HG03025 (cell line): ENCODE data around the gene LZTS2.
A peak's percentile ranks its signal among the peaks of the same experiment; 100 is the strongest.

Experiments
- ATAC-seq: cut with Tn5 transposase; IDR thresholded peaks from one replicate; pipeline ENCODE4 v1.9.1; 2021; ENCODE audit warnings: mild to moderate bottlenecking, moderate library complexity; ENCODE audit not compliant: unreplicated experiment, low FRiP score

LZTS2 gene

DNA sequence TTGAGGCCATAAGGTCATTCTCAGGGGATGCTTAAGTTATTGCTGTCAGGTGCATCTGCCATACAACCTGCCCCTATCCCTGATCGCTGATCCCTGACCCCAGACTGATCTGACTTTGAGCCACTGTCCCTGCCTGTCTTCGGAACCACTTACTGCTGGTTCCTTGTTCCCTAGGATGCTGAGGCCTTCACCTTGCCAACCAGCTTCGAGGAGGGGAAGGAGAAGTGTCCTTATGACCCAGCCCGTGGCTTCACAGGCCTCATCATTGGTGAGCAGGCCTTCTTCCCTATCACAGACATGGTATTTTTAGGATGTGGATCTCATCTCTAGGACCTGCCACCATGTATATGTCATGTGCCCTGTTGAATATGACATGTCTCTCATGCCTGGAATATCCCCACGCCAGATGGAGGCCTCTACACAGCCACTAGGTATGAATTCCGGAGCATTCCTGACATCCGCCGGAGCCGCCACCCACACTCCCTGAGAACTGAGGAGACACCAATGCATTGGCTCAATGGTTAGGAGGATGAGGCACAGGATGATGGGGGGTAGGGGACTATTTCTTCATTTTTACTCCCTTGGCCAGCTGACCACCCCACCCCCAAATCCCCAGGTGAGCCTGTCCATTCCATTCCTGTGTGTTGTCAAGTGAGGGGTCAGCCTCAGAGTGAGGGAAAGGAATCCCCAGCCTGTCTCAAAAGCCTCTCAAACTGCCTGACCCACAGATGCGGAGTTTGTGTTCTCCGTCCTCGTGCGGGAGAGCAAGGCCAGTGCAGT lies 21.3 kb upstream of the LZTS2 start:
- no peak for ATAC-seq

DNA sequence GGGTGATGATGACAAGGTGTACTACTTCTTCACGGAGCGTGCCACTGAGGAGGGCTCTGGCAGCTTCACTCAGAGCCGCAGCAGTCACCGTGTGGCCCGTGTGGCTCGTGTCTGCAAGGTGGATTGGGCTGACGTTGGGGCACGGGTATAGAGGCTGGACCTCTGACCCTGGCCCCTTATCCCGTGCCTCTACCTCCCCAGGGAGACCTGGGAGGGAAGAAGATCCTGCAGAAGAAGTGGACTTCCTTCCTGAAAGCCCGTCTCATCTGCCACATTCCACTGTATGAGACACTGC lies 20.8 kb upstream of the LZTS2 start:
- ATAC-seq: no peak

DNA sequence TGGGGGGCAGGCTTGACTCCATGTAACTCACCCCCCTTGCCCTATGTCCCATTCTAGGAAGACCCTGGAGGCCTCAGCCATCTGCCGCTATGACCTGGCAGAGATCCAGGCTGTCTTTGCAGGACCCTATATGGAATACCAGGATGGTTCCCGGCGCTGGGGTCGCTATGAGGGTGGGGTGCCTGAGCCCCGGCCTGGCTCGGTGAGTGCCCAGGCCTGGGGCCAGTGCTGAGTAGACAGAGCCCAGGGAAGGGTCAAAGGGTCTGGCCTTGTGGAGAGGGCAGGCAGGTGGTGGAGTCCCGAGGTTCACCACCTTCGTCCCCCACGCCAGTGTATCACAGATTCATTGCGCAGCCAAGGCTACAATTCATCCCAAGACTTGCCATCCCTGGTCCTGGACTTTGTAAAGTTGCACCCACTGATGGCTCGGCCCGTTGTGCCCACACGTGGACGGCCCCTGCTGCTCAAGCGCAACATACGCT lies 19.8 kb upstream of the LZTS2 start:
- no peak for ATAC-seq

DNA sequence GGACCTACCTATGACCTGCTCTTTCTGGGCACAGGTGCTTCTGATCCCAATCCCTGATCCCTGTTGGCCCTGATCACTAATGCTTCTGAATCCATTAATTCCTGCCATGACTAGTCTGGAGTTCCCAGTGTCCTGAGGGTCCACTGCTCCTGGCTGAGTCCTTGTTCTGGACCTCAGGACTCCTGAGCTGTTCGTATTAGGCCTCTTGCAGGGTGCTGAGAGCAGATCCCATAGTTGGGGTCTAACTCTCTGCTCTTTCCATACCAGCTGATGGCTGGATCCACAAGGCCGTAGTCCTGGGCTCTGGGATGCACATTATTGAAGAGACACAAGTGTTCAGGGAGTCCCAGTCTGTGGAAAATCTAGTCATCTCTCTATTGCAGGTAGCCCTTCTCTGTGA lies 19.3 kb upstream of the LZTS2 start:
- ATAC-seq: no peak

DNA sequence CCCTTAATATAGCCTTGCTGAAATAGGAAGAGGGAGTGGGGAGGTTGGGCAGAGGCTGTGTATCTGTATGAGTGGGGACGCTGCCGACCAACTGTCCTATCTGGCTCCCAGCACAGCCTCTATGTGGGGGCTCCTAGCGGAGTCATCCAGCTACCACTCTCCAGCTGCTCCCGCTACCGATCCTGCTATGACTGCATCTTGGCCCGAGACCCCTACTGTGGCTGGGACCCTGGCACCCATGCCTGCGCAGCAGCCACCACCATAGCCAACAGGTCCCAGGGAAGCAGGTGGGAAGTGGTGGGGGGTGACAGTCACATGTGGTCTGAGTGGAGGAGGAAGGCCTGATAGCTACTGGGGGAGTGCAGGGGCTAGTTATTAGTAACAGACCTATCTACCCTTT lies 18.9 kb upstream of the LZTS2 start:
- no peak for ATAC-seq

DNA sequence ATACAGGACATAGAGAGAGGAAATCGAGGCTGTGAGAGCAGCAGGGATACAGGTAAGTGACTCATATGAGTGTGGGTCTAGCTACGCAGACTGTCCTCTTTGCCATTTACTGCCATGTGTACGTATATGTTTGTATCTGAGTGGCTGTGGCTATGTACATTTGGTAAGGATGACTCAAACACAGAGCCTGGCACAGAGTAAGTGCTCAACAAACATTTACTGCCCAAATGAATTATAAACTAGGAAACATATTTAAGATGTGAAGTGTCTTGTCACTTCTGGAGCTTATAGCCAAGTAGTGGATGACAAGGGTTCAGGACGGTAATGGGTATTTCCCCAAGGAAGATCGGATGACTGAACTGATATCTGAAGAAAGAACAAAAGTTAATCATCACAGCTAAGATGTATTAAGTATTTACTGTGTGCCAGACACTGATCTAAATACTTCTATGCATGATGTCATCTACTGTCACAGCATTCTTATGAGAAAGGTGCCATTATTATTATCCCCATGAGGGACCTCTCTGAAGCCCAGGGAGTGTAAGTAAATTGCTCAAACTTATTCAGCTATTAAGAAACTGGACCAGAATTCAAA lies 18.3 kb upstream of the LZTS2 start:
- no peak for ATAC-seq

DNA sequence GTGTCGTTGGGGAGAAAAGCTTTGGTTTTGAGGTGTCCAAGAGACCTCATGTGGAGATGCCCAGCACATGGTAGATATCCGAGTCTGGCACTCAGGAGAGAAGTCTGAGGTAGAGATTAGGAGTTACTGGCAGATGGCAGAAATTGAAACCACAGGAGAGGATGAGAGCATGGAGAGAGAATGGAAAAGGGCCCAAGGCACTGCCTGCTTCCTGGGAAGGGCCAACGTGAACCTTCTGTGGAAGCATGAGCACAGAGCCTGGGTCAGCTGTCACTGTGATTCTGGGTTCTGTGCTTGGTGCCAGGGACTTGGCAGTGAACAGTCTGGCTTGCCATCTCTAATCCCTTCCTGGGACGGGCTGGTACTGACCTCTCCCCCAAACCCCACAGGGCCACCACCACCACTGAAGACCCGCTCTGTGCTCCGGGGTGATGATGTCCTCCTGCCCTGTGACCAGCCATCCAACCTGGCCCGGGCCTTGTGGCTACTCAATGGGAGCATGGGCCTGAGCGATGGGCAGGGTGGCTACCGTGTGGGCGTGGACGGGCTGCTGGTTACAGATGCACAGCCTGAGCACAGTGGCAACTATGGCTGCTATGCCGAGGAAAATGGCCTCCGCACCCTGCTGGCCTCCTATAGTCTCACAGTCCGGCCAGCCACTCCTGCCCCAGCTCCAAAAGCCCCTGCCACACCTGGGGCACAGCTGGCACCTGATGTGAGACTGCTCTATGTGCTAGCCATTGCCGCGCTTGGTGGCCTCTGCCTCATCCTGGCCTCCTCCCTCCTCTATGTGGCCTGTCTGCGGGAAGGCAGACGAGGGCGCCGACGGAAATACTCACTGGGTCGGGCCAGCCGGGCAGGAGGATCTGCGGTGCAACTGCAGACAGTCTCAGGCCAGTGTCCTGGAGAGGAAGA lies 16.4 kb upstream of the LZTS2 start:
- no peak for ATAC-seq

DNA sequence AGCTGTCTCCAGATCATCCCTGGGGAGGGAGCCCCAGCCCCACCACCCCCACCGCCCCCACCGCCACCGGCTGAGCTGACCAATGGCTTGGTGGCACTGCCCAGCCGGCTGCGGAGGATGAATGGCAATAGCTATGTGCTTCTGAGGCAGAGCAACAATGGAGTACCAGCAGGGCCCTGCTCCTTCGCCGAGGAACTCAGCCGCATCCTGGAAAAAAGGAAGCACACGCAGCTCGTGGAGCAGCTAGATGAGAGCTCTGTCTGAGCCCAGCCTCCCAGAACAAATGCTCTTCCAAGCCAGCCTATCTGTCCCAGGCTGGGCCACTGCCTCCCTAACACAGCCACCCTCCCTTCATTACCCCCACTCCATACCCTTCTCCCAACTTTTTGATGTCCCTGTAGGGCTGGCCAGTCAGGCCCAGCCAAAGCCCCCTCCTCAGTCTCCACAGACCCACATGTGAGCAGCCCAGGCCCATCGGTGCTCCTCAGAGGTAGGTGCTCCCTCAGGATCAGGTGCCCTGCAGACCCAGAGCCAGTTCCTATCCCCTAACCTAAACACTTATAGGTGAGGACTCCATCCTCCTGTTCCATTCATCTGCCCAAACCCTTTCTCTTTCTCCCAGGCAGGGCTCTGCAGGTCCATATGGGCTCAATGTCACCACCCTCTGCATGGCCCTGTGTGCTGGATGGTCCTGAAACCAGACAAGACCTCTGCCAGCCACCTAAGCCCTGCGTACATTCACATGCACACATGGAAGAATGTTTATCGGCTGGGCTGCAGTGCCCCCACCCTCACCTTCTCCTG lies 15.5 kb upstream of the LZTS2 start:
- ATAC-seq: no peak

DNA sequence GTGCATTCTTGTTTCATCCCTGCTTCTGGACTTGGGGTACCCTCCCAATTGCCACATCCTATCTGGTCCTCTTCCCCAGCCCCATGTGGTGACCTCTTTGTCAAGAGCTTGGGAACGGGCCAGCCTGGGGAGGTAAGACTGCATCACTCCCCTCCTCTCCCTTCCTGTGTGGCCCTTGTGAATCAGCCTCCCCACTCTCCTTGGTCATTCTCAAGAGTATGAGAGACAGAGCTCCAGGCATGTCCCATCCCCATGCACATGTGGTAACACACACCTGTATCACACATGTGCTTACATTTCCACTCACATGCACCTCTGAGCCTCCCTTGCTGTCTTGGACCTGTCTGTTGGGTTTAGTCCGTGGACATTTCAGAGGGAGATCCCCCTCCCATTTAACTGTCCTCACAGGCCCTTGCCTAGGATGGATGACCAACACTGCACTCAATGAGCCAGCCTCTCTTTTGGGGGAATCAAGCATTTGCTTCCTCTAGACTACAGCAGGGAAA lies 14.9 kb upstream of the LZTS2 start:
- no peak for ATAC-seq

DNA sequence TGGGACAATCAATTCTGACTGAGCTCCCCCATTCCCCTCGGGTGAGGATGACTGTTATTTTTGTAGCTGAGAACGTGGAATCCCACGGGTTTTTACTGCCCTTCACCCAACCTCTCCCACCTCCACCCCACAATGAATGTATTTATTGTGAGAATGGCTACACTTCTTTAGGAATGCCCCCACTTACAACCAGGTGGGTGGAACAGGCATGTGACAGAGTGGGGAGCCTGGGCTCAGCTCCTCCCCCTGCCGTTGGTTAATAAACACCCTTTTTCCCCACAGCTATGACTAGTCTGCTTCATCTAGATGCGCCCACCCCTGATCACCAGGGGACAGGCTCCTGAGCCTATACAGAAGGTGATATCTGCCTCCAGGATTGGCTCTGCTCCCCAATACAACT lies 14.3 kb upstream of the LZTS2 start:
- no peak for ATAC-seq

DNA sequence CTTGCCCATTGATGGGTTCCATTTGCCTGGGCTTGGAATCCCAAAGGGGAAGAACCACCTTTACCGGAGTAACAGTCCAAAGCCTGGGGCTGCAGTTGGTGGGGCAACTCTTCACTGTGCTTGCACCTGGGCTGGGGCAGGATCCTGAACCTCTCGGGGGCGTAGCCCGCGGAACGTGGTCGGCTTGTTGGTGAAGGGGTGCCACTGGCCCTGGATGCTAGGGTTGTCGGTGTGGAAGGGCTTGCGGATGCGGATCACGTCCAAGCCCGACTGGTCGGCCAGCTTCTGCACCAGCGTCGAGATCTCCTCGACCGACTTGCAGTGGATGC lies 13.0 kb upstream of the LZTS2 start:
- ATAC-seq: no peak

DNA sequence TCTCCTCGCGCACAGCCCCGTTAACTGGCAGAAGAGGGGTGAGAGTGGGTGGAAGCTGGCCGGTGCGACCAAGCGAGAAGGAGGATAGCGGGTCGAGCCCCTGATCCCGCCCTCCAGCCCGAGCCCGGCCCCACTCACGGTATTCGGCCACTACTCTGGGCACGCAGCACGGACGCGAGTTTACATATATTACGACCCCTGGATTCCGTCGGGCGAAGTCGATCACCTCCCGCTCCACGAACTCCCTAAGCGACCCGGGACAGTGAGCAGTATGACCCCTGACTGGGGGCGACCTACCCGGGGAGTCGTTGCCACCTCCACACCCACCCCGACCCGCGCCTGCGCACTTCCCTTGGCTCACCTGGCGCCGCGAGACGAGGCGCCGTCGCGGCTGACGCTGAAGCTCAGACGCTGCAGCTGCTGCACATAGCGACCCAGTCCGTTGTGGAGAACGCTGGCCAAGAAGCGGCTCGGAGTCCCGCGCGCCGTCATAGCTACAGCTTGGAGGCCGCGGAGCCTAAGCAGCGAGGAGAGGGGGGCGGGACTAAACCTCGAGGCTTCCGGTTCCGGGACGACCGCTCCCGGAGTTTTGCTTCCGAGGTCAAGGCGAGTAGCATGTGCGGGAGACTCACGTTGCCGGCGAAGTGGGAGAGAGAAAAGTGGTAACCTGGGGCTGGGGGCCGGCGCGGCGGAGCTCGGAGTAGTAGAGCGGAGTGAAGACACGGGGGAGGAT lies 12.5 kb upstream of the LZTS2 start, which contains the start of the genes MRPL43 and TWNK:
TSS of gene MRPL43 (minus strand) at position 546 of the 733 bp plus-strand sequence. CDS start at position 492, 54 bp downstream.
TSS of gene TWNK (plus strand) at position 592 of the 733 bp plus-strand sequence. CDS start 668 bp downstream, outside the sequence.
- peak; percentile 67 for ATAC-seq

DNA sequence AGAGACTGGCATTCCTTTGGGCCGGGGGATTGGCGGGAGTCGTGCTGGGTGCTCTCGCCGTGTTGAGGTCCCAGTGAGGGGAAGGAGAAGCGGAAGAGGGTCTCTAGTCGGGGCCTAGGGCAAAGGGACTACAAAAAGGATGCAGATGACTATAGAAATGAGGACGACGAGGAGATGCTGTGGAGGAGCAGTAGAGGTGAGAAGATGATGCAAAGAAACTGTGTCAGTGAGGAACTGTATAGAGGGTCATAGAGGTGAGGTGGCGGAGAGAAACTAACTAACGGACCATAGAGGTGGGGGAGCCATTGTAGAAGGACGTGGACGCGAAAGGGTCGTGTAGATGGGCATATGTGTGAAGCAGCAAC lies 11.9 kb upstream of the LZTS2 start:
- ATAC-seq: no peak

DNA sequence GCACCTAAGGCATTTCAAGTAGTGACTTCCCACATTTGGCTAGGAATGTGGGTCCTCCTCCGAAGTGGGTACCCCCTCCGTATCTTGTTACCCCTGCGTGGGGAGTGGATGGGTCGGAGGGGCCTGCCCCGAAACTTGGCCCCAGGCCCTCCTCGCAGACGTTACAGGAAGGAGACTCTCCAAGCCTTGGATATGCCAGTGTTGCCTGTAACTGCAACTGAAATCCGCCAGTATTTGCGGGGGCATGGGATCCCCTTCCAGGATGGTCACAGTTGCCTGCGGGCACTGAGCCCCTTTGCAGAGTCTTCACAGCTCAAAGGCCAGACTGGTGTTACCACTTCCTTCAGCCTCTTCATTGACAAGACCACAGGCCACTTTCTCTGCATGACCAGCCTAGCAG lies 11.4 kb upstream of the LZTS2 start:
- ATAC-seq: no peak

DNA sequence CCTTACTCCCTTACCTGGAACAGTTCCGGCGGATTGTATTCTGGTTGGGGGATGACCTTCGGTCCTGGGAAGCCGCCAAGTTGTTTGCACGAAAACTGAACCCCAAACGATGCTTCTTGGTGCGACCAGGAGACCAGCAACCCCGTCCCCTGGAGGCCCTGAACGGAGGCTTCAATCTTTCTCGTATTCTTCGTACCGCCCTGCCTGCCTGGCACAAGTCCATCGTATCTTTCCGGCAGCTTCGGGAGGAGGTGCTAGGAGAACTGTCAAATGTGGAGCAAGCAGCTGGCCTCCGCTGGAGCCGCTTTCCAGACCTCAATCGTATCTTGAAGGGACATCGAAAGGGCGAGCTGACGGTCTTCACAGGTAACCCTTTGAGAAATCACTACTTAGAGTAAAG lies 10.5 kb upstream of the LZTS2 start:
- no peak for ATAC-seq

DNA sequence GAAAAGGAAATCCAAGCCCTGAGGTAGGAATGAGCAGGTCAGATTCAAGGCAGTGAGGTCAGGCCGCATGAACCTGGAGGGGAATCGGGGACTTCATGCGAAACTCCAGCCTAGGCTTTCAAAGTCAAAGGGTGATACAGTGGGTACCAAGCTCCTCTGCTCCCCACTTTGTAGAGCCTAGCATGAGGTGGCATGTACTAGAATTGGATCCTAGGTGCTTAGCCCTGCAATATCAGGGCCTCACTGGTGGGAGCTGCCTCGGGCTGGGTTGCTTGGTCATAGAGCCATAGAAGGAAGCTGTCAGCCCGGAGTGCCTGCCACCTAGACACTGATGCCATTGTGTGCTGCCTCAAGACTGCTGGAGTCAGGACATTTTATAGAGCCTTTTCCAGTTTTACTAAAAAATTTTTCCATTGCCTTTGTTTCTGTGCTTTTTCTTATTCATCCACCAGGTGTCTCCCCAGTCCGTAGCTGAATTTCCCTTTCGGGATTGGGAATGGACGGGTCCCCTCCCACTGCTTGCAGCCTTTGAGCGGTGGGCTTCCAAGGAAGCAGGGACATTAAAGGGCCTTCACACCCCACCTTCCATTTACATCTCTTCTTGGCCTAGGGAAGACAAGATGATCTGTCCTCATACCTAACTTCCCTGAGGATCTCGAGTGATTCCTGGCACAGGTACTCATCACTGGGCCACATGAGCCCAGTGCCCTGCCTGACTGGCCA lies 5.5 kb upstream of the LZTS2 start:
- no peak for ATAC-seq

DNA sequence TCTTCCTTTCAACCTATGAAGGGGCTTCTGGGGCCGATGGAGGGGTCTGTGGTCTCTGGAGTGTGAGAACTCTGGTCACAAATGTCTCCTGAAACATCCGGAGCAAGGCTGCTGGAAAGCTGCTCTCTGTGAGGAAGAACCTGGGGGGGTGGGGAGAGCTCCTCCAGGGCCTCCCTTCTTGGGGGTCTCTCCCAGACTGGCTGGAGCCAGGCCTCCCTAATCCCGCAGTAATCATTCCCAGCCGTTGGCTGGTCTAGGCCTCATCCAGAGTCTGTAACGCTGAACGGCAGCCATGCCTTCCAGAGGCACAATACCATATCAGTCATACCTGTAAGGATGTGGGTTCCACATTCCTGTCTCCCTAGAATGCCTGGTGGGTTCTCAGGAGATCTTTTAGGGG lies 4.4 kb upstream of the LZTS2 start:
- no peak for ATAC-seq

DNA sequence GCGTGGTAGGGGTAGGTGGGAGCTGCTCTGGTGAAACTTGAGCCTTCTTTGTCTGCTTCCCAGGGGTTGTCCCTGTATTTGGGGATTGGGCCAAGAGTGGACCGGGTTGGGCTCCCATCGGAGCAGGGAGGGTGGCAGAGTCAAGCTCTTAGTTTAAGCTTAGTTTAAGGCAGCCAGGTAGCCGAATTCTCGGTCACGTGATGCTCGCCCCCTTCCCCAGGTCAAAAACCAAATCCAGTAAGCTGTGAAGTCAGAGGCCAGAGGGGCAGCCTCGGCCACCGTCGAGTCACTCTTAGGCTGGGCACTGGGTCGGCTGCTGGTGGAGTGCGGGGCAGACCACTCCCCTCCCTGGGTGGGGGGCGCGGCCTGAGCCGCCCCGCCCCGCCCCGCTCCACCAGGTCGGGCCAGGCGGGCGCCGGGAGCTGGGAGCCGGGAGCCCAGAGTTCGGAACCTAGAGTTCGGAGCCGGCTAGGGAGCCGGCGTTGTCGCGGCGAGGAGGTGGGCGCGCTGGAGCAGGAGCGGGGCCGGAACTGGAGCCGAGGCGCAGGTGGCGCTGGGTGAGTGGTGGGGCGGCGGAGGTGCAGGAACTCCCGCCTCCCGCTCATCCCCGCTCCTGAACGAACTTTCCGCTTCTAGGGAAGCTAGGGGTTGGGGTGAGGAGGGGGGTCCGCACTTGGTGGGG lies 2.8 kb upstream of the LZTS2 start:
- no peak for ATAC-seq
